Neural cell (in vitro differentiated cells): ENCODE data around the gene NEK10.

Experiments used
- EZH2 ChIP-seq: fragments of 200-600, 300-800 bp; shearing (Covaris generic), sonication (generic); IDR thresholded peaks from 2 replicates; pipeline ENCODE4 v1.6.1; 2014; ENCODE audit warnings: antibody characterized with exemption, low read length, borderline replicate concordance, mild to moderate bottlenecking; ENCODE audit not compliant: insufficient read depth, poor library complexity, severe bottlenecking
- TF ChIP-seq, protein P1 (sequence below): fragments of 450-650 bp; IDR thresholded peaks from 2 replicates; pipeline ENCODE4 v1.5.1; 2014; ENCODE audit warnings: antibody characterized with exemption, mild to moderate bottlenecking, moderate library complexity; ENCODE audit not compliant: poor library complexity, severe bottlenecking

DNA sequence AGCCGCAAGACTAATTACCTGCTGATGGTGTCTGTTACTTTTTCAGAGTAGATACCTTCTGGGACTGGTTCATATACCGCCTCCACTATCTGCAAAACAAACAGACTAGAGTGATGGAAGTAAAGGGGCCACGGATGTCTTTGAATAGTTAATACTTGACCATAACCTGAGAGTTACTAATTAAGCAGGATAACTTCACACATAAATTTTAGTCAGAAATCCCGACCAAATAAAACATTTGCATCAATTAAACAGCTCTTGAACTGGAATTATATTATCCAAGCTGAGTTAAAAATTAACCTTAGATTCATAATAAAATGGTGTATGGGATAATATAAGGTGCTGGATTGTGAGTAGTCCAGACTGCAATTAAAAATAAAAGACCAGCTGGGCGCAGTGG, 167.7 kb downstream of the NEK10 start:
- no peak for TF ChIP-seq EZH2
- TF ChIP-seq, protein P1, sequence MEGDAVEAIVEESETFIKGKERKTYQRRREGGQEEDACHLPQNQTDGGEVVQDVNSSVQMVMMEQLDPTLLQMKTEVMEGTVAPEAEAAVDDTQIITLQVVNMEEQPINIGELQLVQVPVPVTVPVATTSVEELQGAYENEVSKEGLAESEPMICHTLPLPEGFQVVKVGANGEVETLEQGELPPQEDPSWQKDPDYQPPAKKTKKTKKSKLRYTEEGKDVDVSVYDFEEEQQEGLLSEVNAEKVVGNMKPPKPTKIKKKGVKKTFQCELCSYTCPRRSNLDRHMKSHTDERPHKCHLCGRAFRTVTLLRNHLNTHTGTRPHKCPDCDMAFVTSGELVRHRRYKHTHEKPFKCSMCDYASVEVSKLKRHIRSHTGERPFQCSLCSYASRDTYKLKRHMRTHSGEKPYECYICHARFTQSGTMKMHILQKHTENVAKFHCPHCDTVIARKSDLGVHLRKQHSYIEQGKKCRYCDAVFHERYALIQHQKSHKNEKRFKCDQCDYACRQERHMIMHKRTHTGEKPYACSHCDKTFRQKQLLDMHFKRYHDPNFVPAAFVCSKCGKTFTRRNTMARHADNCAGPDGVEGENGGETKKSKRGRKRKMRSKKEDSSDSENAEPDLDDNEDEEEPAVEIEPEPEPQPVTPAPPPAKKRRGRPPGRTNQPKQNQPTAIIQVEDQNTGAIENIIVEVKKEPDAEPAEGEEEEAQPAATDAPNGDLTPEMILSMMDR = no peak
